Mesangial cell (primary cell): ENCODE data around the gene ZC3H7A. TPM values are rescaled to one million over a fixed set of nuclear protein-coding genes. Genes with fewer than 3 reads are reported as not detected.

Source experiments
- total RNA-seq: library from RNA; depleted of rRNA; stranded (reverse); fragments of >200 nt; gene quantifications from 2 replicates; pipeline ENCODE4 v1.2.3, GENCODE V29; 2015

ZC3H7A gene, protein sequence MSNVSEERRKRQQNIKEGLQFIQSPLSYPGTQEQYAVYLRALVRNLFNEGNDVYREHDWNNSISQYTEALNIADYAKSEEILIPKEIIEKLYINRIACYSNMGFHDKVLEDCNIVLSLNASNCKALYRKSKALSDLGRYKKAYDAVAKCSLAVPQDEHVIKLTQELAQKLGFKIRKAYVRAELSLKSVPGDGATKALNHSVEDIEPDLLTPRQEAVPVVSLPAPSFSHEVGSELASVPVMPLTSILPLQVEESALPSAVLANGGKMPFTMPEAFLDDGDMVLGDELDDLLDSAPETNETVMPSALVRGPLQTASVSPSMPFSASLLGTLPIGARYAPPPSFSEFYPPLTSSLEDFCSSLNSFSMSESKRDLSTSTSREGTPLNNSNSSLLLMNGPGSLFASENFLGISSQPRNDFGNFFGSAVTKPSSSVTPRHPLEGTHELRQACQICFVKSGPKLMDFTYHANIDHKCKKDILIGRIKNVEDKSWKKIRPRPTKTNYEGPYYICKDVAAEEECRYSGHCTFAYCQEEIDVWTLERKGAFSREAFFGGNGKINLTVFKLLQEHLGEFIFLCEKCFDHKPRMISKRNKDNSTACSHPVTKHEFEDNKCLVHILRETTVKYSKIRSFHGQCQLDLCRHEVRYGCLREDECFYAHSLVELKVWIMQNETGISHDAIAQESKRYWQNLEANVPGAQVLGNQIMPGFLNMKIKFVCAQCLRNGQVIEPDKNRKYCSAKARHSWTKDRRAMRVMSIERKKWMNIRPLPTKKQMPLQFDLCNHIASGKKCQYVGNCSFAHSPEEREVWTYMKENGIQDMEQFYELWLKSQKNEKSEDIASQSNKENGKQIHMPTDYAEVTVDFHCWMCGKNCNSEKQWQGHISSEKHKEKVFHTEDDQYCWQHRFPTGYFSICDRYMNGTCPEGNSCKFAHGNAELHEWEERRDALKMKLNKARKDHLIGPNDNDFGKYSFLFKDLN
- 14.7 and 26.7 TPM in 2 replicates for total RNA-seq

DNA sequence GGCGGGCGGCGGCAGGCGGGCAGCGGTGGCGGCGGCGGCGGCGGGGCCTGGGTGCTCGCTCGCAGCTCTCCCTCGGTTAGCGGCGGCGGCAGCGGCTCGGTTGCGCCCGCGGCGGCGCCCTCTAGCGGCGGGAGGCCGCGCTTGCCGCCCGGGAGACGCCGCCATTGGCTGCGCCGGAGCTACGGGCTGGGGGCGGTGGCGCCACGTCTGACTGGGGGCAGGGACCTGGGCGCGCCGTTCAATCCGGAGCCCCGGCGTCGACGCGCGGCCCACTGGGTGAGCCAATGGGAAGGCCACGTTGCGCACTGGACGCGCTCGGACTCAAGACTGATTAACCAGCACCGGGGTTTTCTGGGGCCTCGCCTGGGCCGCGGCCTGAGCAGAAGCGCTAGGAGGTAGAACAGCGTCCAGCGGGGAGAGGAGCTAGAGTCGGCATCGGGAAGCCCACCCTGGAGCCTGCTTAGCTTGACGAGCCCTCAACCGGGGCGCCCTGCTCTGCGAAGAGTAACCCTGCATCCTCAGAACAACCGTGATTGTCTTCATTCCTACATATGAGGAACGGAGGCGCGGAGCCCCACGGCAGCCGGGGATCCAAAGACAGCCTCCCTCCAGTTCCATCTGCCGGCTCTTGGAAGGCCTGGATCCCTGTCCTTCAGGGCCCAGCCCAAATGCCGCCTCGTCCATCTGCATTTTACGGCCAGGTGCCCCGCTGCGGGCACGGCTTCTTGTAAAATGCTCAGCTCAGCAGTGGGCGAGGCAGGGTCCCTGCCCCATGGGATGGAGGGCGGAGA, at the start of gene ZC3H7A:
Gene ZC3H7A, minus strand, starts transcription at position 93 of the 791 bp plus-strand sequence. CDS start 14,904 bp downstream, outside the sequence.

DNA sequence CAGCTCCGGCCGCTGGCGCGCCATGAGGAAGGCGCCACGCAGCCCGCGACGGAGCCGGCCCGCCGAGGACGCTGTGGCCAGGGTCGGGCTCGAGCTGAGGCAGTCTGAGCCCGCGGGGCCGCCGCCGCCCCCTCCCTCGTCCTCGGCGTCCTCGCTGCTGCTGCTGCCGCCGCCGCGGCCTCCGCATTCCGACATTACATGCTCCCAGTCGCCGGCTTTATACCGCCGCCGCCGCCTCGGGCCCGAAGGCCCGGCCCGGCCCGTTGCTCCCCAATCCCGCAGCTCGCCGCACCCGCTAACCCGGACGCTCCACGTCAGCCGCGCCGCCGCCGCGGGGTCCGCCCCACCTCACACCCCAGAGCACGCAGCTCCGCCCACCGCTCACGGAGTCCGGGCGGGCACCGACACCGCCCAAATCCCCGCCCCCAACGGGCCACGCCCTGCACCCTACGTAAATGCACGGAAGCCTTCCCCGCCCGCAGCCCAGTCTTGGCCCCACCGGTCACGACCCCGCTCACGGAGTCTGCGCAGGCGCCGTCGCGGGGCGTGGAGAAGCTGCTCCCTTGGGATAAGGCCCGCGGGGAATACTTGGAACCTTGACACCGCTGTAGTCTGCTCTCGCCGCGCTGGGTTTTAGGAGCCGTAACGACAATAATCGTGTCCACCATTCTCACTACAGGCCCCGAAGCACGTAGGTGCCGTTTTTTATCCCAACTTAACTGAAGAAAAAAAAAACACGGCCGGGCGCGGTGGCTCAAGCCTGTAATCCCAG, 54.3 kb downstream of the ZC3H7A start, which contains the start of gene TXNDC11:
Gene TXNDC11, minus strand, starts transcription at position 322 of the 772 bp plus-strand sequence. Its CDS starts 127 bp downstream, at position 195.

Other genes with a start within 250 kb of the ZC3H7A start
- 52.0 and 96.3 TPM in 2 replicates for gene LITAF, start 210.3 kb downstream of the ZC3H7A start, total RNA-seq
- 9.3 and 16.4 TPM in 2 replicates for gene SNN, start 128.8 kb downstream of the ZC3H7A start, total RNA-seq
- gene TXNDC11, start 54.4 kb downstream of the ZC3H7A start, total RNA-seq, result 27.1 and 36.1 TPM in 2 replicates
- 35.7 and 53.8 TPM in 2 replicates for gene RSL1D1, start 54.3 kb upstream of the ZC3H7A start, total RNA-seq
- gene GSPT1, start 118.7 kb upstream of the ZC3H7A start, total RNA-seq, result 33.5 and 63.9 TPM in 2 replicates
- gene NPIPB2, start 144.8 kb upstream of the ZC3H7A start, total RNA-seq, result 2.8 and 5.8 TPM in 2 replicates
- not detected in 2 replicates for gene TNFRSF17, start 168.0 kb upstream of the ZC3H7A start, total RNA-seq
- gene SNX29, start 179.5 kb upstream of the ZC3H7A start, total RNA-seq, result 3.7 and 21.0 TPM in 2 replicates